Testis (tissue), 3 donors: ENCODE measurements around the gene RNF212. TPM values are rescaled to one million over a fixed set of nuclear protein-coding genes. Genes with fewer than 3 reads are reported as not detected.

Experiments
- DNase-seq: peaks from one replicate; pipeline ENCODE4 v3.0.0-alpha.2; 2019
- H3K27ac ChIP-seq, 2 donors: fragments of 200-600 bp; sonication (generic); one replicate each; pipeline ENCODE4 v1.5.1; 2019
- H3K27me3 ChIP-seq: fragments of 200-600 bp; sonication (generic); one replicate; pipeline ENCODE4 v1.5.1; 2019
- H3K36me3 ChIP-seq: fragments of 200-600 bp; sonication (generic); one replicate; pipeline ENCODE4 v1.5.1; 2017; ENCODE audit warnings: low read depth; ENCODE audit errors: missing control alignments
- H3K4me1 ChIP-seq: fragments of 200-600 bp; sonication (generic); one replicate; pipeline ENCODE4 v1.5.1; 2019
- H3K4me3 ChIP-seq, 2 donors: fragments of 200-600 bp; sonication (generic); one replicate each; pipeline ENCODE4 v1.5.1; 2017 to 2019
- H3K9me3 ChIP-seq: fragments of 200-600 bp; sonication (generic); one replicate; pipeline ENCODE4 v1.5.1; 2017
- CTCF ChIP-seq, 3 experiments: fragments of 450-650 bp in 2 of 3; fragments of 200-600 bp in 1 of 3; sonication (generic) in 1 of 3; IDR thresholded peaks; one replicate each; pipeline ENCODE4 v1.5.1; 2016 to 2019; ENCODE audit warnings: antibody characterized with exemption in 3 of 3, mild to moderate bottlenecking in 2 of 3, moderate library complexity in 1 of 3
- POLR2A ChIP-seq: fragments of 450-650 bp; IDR thresholded peaks from one replicate; pipeline ENCODE4 v1.6.1; 2017; ENCODE audit warnings: antibody characterized with exemption, mild to moderate bottlenecking, moderate library complexity
- WGBS, 2 donors: methylation state at CpG; one replicate each; pipeline ENCODE4 v1.1.5; 2018; 5-methylcytosine and 5-hydroxymethylcytosine counted together
- intact Hi-C: fragments of 100-400 bp; cut with DNase I; formaldehyde crosslinking; loops from one replicate; pipeline ENCODE4 v1.15.1; 2023; ENCODE audit warnings: low total_unique reads
- polyA plus RNA-seq: library from polyadenylated mRNA; stranded (reverse); fragments of 350-450 nt; fragmentation: Illumina TruSeq; extraction: RNeasy Lipid Tissue Mini Kit (QIAGEN cat#74804); gene quantifications from one replicate; pipeline ENCODE4 v1.2.3, GENCODE V29; 2014; ENCODE audit warnings: low read depth, low replicate concordance; ENCODE audit not compliant: insufficient read depth
- total RNA-seq, 2 donors: library from RNA; depleted of rRNA; stranded (reverse); fragments of >200 nt; gene quantifications; one replicate each; pipeline ENCODE4 v1.2.3, GENCODE V29; 2016

The RNF212 gene
- total and polyA plus RNA-seq, 3 donors from 2014 or later: 21.0 to 40.3 (median 33.6) TPM

- WGBS, 2 donors: 85 to 97% methylated on average over 3 of the region's 3 CpGs
- no peak for DNase-seq
Measured at GRCh38 chr4:1122505-1122904, 9.1 kb upstream of the RNF212 start.

GRCh38 chr4:1116838-1117237, 3.5 kb upstream of the RNF212 start:
- 41 to 43% methylated on average over 1 of the region's 1 CpG for WGBS, 2 donors
- no peak overlapping the region for H3K27ac ChIP-seq
- no peaks in the 10 kb centered on the region for H3K4me1 ChIP-seq
- H3K36me3 ChIP-seq: no peaks in the 10 kb centered on the region
- no peak for DNase-seq
- no peaks in the 10 kb centered on the region for H3K27me3 ChIP-seq
- H3K4me3 ChIP-seq: no peak overlapping the region
- H3K9me3 ChIP-seq: no peaks in the 10 kb centered on the region
- intact Hi-C loops: no loop called here
- TF ChIP-seq POLR2A (no peak), CTCF (IDR thresholded peaks at IDR 0.05) (no peak)

More at GRCh38 chr4:1122505-1122904, 9.1 kb upstream of the RNF212 start:
- no peaks in the 10 kb centered on the region for H3K9me3 ChIP-seq
- no peak overlapping the region for H3K27ac ChIP-seq
- no peak overlapping the region for H3K4me3 ChIP-seq
- H3K27me3 ChIP-seq: no peaks in the 10 kb centered on the region
- intact Hi-C loops: no loop called here
- H3K4me1 ChIP-seq: no peaks in the 10 kb centered on the region
- no peaks in the 10 kb centered on the region for H3K36me3 ChIP-seq
- TF ChIP-seq CTCF (IDR thresholded peaks at IDR 0.05) (no peak), POLR2A (no peak)

- intact Hi-C loops: no loop called here
- H3K4me1 ChIP-seq: no peaks in the 10 kb centered on the region
- no peak for TF ChIP-seq CTCF (IDR thresholded peaks at IDR 0.05)
- no peaks in the 10 kb centered on the region for H3K27me3 ChIP-seq
- no peak overlapping the region for H3K27ac ChIP-seq
- no peaks in the 10 kb centered on the region for H3K36me3 ChIP-seq
- no peak overlapping the region for H3K4me3 ChIP-seq
- 79 to 82% methylated on average over 8 of the region's 8 CpGs for WGBS, 2 donors
- H3K9me3 ChIP-seq: no peaks in the 10 kb centered on the region
- no peak for DNase-seq
Measured at GRCh38 chr4:1115528-1116293, 2.3 kb upstream of the RNF212 start.

- no peak for DNase-seq
- no peaks in the 10 kb centered on the region for H3K9me3 ChIP-seq
- 0 to 33% methylated on average over 1 to 8 of the region's 24 CpGs for WGBS, 2 donors
- no peak overlapping the region for H3K27ac ChIP-seq
- TF ChIP-seq CTCF (IDR thresholded peaks at IDR 0.05): no peak
- no peak for TF ChIP-seq POLR2A
- H3K27me3 ChIP-seq: no peaks in the 10 kb centered on the region
- no peaks in the 10 kb centered on the region for H3K4me1 ChIP-seq
- H3K4me3 ChIP-seq: peak overlapping the region in 1 of 2 donors; percentile 57
- intact Hi-C loops: no loop called here
- H3K36me3 ChIP-seq: no peaks in the 10 kb centered on the region
Measured at GRCh38 chr4:1112821-1113182, 562 bp downstream of the RNF212 start.
